Anterior cingulate cortex (tissue), 58 donors: Measurements from ENCODE around the gene NT5DC1.

Experiments used
- DNase-seq, 58 donors: peaks; one replicate each; lab custom pipeline; 2025; lab: John Stamatoyannopoulos, UW

The NT5DC1 gene

DNA sequence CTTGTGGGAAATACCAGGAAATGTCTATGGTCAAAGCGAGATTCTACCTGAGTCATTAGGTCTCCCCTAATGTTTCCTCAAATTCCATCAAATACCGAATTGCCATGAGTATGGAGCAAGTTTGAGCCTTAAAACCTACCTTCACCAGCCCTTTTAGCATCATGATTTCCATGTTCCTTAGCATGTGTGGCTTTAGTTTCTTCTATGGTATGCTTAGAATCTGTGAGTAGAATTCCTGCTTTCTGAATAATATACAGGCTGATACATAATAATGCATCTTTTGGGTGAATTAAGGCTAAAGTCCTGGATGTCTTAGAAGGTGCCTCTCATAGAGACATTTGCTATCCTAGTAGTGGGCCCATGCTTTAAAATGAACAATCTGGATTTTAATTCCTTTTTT lies 121.3 kb downstream of the NT5DC1 start:
- no peak for DNase-seq

DNA sequence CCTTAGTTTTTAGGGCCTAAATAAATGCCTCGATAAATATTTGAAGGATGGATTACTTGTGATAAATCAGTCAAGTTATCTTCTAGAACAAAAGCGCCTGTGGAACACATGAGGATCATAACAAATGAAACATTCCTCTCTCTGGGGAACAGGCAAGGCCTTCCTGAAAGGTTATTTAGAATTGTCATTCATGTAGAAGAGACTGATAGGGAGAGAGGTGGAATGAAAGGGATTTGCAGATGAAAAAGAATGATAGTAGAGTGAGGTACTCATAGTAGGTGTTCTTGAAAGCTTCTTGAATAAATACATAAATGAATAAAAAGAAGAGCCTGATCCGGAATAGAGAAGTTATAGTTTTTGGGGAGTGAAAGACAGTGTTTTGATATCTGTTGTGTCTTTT lies 122.7 kb downstream of the NT5DC1 start:
- DNase-seq, result no peak

DNA sequence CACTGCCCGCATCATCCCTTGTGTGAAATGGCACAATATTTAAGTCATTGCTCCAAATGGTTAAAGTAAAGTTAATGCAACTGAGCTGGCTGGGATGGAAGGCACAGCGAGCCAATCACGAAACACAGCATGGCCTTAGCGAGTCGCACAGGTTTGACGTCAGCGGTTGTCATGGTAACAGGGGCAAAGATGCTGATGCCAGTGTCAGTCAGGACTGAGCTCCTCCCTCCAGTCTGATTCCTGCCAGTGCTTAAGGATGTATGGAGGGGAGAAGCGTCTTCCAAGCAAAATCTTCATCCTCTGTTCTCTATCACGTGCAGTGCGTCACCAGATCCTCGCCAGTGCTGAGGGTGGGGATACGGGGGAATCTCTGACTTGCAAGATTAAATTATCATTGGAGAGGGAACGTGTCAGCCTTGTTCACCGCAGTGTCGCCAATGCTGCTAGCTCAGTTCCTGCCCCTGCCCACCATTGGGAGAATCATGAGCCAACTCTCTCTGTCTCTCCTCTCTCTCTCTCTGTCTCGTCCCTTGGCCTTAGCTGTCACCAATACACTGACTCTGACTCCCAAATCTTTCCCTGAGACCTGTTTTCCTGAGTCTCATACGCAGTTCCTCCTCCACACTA lies 128.7 kb downstream of the NT5DC1 start:
- peak; percentile 38 to 98 (median 91) for DNase-seq

DNA sequence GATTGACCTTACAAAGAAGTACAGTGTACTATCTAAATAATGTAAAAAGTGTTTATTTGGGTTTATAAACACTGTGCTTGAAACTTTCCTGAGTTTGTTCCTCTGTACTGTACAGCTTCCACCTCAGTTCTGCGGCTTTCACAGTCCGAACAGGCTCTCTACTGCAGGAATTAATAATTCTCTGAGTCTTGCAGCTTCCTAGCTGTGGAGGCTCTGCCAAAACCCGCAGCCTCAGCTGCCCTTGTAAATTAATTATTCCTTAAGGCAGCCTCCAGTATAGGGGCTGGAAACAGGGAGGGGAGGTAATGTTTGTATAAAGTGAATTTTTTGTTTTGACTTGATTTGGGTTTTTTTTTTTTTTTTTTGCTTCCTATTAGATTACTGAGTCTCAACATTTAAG lies 134.0 kb downstream of the NT5DC1 start:
- no peak for DNase-seq

DNA sequence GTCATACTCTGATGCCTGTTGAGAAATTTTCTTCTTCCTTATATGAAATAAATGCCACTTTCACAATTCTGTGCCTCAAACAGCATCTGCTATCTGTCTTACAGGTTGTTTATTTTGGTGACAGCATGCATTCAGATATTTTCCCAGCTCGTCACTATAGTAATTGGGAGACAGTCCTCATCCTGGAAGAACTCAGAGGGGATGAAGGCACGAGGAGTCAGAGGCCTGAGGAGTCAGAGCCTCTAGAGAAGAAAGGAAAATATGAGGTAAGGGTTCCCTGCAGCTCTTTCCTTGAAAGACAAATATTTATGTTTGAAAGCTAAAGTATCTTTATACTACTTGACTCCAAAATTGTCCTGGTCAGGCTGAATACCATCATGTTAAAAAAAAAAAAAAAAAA lies 137.4 kb downstream of the NT5DC1 start:
- no peak for DNase-seq

DNA sequence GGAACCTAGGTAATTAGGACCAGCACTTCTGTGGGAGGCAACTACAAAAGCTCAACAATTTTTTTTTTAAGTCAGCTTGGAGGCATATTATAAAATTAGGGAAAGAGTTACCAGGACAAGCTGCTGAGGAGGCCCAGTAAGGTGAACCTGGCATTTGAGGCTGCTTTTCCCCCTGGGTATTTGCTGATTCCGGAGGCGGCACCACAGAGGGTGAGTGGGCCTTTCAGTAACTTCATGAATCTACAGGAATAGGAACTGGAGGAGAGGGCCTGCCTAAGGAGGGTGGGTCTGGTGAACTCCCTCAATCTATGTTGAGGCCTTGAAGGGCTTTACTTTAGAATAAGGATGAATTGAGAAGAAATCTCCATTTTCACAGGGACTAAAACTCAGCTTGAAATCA lies 138.6 kb downstream of the NT5DC1 start:
- DNase-seq, result no peak

DNA sequence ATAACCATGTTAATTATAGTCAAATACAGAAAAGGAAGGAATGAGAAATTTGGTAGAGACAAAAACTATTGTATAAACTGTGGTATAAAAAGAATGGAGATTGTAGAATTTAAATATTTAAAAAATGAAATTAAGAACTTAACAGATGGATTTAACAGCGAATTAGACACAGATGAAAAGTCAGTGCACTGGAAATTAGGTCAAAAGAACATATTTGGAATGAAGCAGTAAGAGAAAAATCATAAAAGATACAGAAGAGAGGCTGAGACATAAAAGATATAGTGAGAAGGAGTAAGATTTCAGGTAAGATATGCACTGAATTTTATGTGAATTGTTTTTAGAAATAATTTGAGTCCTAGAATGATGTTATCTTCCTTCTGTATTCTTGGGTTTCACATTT lies 139.2 kb downstream of the NT5DC1 start:
- no peak for DNase-seq

DNA sequence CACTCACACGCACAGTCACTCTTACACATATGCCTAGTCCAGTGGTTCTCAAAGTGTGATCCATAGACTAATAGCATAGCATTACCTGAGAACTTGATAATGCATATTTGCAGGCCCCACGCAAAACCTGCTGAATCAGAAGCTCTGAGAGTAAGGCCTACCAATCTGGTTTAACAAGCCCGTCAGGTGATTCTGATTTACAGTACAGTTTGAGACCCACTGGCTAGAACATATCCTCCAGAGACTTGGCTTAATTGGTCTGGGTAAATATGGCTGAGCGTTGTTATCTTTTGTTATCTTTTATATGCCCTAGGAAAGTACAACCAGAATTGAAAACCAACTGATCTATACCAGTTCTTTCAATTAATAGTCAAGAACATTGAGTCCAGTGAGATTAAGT lies 143.6 kb downstream of the NT5DC1 start:
- no peak for DNase-seq

DNA sequence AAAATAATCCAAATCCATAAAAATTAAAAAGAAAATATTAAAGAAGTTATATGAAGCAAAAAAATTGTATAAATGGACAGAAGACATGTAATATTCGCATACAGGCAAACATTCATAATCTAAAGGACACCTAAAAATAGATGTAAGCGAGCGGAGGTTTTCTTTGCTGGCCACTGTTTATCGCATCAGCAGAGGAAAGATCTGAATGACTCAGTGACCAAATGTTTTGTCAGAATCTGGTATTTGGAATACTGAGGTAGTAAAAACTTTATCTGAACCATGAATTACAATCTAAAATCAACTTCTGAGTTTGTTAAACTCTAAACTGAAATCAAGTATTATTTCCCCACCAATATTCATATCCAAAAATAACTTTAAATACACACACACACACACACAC lies 145.4 kb downstream of the NT5DC1 start:
- no peak for DNase-seq

DNA sequence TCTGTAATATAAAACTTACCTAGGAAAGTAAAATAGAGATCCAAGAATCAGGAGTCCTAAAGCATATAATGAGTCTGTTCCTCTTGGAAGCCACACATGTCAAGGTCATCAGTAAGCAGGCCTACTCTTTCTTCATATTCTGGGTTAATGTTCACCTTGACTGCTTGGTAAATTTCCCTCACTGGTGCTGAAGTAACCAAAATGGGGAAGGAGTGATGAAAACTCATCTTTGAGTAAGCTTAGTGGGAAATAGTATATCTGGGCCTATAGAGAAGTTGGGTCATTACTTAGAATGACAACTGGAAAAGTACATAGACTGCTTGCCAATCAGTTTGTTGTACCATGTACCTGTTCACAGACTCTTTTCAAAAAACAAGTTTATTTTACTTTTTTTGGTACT lies 146.6 kb downstream of the NT5DC1 start:
- DNase-seq, result no peak

DNA sequence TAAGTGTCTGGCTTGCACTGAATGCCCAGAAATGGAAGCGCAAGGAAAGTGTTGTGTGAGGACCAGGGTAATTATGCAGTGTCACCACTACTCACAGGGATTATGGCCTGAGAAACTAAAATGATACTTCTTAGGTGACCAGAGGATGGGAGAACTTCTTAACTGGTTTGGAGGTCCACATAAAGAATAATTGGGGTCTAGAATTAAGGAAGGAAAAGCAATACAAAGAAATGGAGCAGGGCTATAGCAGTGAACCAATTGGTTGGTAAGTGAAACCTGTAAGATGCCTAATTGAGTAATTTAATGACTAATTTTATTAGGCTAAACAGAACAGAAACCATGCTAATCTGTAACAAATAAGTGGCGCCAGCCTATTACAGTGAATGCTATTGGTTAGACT lies 147.9 kb downstream of the NT5DC1 start:
- DNase-seq, result no peak

DNA sequence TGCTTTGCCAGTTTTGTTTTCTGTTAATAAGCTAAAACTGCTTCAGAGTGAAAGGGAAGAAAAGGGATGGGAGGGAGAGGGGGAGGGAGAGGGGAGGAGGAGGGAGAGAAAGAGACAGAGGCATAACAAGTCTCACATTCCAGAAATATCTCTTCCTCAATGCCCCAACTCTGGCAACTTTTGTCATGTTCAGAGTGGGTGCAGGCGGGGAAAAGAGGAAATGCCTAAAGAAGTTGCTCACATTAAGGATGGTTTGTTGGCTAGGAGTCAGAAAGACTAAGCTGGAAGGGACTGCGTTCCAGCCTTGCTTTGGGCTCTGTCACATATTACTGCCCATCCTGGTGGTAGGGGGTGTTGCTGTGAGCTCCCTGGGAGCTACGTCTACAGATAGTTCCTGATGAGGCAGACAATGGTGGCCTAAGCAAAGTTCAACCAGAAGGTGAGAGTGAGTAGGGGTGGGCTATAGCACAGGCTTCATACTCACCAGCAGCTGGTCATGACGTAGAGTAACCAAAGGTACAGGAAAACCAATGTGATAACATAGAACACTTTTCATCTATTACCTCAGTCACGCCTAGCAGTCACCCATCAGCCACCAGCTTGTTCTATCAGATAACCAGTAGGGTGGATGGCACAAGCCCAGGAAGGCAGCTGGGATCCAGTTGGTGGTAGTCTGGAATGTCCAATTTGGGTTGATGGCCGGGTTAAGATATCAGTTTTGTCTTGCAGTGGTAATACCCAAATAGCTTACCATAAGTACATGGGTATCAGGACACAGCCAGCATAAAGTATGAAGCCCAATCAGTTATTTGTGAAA lies 151.1 kb downstream of the NT5DC1 start:
- DNase-seq, result no peak

DNA sequence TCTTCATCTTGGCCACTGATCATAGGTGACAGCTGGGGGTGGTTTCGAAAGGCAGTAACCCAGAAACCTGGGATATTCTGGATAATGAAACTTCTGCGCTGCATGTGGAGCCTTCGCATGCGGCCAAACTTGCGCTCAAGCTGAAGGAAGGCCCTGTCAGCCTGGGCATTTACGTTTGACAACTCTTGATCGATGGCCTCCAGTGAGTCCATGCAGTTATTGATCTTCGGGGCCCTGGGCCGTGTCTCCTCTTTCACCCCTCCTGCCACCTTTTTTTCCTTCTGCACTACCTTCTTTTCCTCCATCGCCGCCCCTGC lies 152.5 kb downstream of the NT5DC1 start:
- DNase-seq, result no peak

DNA sequence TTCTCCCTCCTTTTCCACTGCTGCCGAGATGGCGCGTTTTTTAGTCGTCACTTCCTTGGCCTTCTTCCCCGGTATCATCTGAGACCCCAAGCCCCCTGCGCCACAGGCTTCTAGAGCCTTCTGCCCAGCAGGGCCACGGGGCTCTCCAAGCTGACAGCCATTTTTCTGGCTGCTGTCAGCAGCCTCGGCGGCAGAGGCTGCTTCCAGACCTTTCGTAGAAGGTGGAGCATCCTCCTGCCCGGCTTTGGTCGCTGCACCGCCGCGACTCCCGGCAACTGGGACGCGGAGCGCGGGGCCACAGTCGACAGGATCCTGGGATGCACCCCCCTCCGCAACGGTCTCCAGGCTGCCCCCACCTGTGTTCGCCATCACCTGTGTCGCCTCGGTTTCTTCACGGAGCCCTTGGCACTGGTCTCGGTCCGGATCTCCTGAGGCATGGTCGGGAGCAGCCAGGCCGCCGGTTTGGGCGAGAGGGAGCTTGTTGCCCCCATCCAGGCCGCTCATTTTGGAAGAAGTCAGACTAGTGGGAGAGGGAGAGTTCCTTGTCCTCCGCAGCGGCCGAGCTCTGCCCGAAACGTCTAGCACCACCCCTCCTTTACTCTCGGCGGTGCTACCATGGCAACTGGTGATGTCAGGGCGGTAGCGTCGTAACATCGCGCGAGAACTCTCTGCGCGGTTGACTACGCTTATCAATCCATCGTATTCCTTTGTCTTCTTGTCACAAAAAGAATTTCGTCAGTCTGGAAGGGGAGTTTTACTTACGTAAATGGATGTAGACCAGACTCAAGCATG lies 153.0 kb downstream of the NT5DC1 start, which contains the start of gene TSPYL4:
Gene TSPYL4, minus strand, starts transcription at position 571 of the 792 bp plus-strand sequence. Its CDS starts 67 bp downstream, at position 504.
- peak; percentile 38 to 97 (median 88) for DNase-seq

DNA sequence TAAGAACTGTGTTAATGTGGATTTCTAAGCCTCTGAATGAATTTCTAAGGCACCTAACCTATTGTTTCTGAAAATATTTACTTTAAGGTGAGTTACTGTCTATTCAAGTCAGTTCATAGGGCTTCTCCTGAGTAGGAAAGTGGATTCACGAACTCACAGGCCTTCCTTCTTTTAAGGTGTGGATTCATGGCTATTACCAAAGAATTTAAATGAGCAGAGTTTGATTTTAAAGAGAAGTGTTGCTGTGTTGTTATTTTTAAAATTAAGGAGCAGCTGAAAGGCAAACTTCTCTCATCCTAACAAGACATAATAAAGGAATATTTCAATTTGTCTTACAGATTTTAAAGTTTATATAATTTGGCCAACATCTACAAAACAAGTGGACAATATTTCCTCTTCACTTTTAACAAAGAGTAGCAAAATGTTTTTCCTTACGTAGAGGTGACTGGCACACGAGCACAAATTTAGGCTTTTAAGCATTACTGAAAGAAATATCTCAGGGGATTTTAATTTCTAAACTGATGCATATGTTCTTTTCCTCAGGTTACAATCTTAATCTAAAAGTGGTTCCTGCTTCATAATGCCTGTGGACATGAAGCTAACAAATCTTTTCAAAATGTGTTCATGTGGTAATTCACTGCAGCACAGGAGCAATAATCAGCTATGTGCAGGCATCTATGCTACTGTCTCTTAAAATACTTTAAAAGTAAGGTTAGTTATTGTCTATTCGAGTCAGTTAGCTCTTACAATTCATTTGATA lies 153.8 kb downstream of the NT5DC1 start:
- DNase-seq, result no peak

DNA sequence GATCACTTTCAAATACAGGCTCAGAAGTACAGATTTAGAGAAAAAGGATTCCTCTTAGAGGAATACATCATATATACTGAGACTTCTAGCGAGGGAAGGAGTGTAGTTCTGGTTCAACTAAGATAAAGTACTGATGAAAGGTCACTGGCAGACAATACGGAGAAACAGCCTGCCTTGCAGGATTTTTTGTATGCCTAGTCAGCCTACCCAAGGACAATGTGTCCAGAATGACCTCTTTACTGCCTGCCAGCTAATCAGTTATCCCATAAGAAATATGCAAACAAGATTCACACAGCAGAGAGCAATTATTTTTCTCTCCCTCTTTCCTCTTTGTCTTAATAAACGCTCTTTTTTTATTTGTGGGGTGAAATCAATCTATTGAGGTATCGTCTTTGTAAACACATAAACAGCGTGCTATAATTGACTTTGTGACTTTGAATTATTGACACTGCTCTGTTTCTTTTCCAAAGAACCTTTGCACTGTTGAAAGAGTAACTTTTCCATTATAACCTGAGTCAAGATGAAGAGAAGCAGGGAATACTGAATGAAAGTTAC lies 154.7 kb downstream of the NT5DC1 start:
- DNase-seq, result no peak

DNA sequence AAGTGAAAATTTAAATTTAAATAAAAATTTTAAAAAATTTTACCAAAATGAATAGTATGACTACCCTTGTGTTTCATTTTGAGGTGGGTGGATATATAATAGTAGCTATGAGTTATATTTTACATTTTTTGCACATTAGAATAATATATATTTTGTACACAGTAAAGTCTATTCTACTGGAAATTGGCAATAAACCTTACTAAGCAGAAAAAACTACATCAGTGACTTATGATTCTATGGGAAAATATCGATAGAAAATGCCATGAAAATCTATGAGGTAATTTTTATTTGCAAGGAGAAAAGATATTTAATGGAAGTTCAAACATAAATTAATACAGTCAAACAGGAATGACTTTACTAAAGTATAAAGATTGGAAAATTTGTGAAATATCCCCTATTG lies 156.0 kb downstream of the NT5DC1 start:
- DNase-seq, result no peak

DNA sequence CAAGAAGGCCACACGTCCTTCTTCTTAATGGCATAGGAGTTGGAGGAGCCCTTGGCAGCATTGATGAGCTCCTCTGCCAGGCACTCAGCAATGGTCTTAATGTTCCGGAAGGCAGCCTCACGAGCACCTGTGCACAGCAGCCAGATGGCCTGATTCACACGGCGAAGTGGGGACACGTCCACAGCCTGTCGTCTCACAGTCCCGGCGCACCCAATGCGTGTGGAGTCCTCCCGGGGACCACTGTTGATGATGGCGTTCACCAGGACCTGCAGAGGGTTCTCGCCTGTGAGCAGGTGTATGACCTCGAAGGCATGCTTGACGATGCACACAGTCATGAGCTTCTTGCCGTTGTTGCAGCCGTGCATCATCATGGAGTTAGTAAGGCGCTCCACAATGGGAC lies 157.9 kb downstream of the NT5DC1 start:
- DNase-seq, result no peak

DNA sequence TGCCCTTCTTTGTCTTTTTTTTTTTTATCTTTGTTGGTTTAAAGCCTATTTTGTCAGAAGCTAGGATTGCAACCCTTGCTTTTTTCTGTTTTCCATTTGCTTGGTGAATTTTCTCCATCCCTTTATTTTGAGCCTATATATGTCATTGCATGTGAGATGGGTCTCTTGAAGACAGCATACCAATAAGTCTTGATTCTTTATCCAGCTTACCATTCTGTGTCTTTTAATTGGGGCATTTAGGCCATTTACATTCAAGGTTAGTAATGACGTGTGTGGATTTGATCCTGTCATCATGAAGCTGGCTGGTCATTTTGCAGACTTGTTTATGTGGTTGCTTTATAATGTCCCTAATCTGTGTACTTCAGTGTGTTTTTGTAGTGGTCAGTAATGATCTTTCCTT lies 162.7 kb downstream of the NT5DC1 start:
- no peak for DNase-seq

DNA sequence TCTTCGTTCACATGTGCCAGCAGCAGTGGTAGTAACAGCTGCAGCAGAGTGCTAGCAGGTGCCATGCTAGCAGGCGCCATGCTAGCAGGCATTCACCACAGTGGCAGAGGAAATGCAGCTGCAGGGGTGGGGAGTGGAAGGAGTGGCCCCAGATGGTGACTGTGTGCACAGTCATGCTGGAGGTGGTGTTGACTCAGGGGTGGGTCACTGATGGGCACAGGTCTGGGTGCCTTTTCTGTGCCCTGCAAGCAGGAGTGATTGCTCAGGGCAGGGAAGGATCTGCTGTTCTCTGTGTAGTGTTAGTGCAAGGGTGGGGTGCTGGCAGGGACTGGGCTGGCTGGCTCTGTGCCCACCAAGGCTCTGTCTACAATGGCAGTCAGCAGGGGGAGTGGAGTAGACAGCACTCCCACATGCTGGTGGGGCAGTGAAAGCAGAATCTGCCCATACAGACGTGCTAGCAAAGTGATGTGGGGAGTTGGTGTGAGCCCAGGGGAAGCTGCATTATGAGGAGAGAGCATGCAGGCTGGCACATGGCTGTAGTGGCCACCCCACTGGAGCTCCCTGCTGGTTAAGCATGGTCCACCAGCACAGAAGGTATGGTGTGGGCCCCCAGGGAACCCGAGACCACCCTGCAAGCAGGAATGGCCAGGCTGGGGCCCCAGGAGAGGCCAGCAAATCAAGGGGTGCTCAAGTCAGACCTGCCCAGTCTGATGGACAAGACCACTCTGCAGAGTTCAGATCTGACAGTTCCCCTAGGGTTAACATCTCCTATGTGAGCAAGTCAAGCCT lies 164.6 kb downstream of the NT5DC1 start:
- peak in 1 of 58 donors; percentile 24 for DNase-seq
